Activated T-cell treated with anti-CD3 and anti-CD28 coated beads, Interleukin-2, amount 50 U/mL, for 72 hours (primary cell): Measurements from ENCODE around the gene SCFD2. TPM values are rescaled to one million over a fixed set of nuclear protein-coding genes. Genes with fewer than 3 reads are reported as not detected.
A peak's percentile ranks its signal among the peaks of the same experiment; 100 is the strongest.

ENCODE experiments used
- ATAC-seq, 2 donors: fragments of 150-1000 bp; cut with Tn5 transposase; replicated peaks in 1 of 2; 2 replicates each; pipeline ENCODE4 v1.10.0; 2021; ENCODE audit warnings: moderate library complexity in 2 of 2, mild to moderate bottlenecking in 1 of 2
- DNase-seq, 2 donors: peaks; one replicate each; pipeline ENCODE4 v3.0.0; 2021 to 2022; ENCODE audit warnings: mixed read lengths in 1 of 2
- H3K27ac Mint-ChIP-seq: one replicate; pipeline ENCODE4 v1.8.0; 2022; ENCODE audit warnings: mild to moderate bottlenecking, moderate library complexity, mixed read lengths
- H3K27me3 Mint-ChIP-seq: one replicate; pipeline ENCODE4 v1.8.0; 2022; ENCODE audit warnings: low read depth, mixed read lengths
- H3K36me3 Mint-ChIP-seq, 2 donors: one replicate each; pipeline ENCODE4 v1.8.0; 2022; ENCODE audit warnings: mixed read lengths in 2 of 2, mild to moderate bottlenecking in 1 of 2; ENCODE audit not compliant: insufficient read depth in 2 of 2
- H3K4me1 Mint-ChIP-seq: one replicate; pipeline ENCODE4 v1.8.0; 2022; ENCODE audit warnings: low read depth, mixed read lengths
- H3K4me3 Mint-ChIP-seq, 2 donors: one replicate each; pipeline ENCODE4 v1.8.0; 2022; ENCODE audit warnings: mild to moderate bottlenecking in 2 of 2, mixed read lengths in 2 of 2, moderate library complexity in 2 of 2
- H3K9me3 Mint-ChIP-seq, 2 donors: one replicate each; pipeline ENCODE4 v1.8.0; 2022; ENCODE audit warnings: mixed read lengths in 2 of 2
- total RNA-seq, 2 donors: library from RNA; stranded (reverse); gene quantifications; one replicate each; pipeline ENCODE4 v1.2.3, GENCODE V29; 2022

Gene SCFD2
- total RNA-seq, 2 donors from 2014 or later, result 15.5 to 17.6 TPM

DNA sequence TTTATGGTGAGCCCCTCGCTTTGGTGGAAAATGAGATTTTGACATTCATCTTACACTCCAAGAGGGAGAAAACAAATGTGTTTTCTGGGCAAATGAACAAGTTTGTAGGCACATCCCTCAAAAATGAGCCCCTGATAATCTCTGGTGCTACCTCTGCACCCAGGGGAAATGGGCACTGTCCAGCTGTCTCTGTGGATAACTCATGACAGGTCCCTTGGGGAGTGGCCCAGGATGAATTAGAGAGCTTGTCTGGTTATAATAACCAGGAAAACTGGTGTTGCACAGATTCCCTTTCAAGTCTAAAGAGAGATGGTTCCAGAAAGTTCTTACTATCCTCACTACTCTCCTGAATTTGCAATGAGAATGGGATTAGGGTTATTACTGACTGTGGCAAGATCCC lies 496.2 kb downstream of the SCFD2 start:
- Mint-ChIP-seq H3K4me3 (no peak overlapping the region), H3K27me3 (no peaks in the 10 kb centered on the region), H3K9me3 (no peaks in the 10 kb centered on the region), H3K36me3 (peaks cover 4 to 10% of the 10 kb centered on the region in 2 donors), H3K4me1 (no peaks in the 10 kb centered on the region), H3K27ac (no peak overlapping the region)
- no peak for DNase-seq
- no peak for ATAC-seq

DNA sequence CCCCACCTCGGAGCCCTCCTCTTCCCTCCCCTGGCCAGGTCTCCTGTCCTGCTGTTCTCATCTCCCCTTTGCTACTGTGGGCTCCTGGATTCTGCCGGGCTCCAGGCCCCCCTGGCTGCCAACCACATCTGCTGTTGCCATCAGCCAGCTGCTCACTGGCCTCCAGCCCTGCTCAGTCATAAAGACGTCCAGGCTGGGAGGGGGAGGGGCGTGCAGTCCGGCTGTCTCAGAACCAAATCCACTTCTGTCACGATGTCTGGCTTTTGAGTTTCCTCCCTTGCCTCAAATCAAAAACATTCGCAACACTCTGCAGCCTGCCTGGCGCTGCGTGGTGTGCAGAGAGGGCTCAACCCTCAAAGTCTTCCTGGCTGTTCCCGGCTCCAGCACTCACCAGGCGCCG lies 496.7 kb downstream of the SCFD2 start:
- H3K4me1 Mint-ChIP-seq, result no peaks in the 10 kb centered on the region
- no peak for DNase-seq
- peaks cover 4 to 10% of the 10 kb centered on the region in 2 donors for H3K36me3 Mint-ChIP-seq
- ATAC-seq, result no peak
- no peak overlapping the region for H3K27ac Mint-ChIP-seq
- no peak overlapping the region for H3K4me3 Mint-ChIP-seq
- H3K9me3 Mint-ChIP-seq, result no peaks in the 10 kb centered on the region
- H3K27me3 Mint-ChIP-seq, result no peaks in the 10 kb centered on the region

DNA sequence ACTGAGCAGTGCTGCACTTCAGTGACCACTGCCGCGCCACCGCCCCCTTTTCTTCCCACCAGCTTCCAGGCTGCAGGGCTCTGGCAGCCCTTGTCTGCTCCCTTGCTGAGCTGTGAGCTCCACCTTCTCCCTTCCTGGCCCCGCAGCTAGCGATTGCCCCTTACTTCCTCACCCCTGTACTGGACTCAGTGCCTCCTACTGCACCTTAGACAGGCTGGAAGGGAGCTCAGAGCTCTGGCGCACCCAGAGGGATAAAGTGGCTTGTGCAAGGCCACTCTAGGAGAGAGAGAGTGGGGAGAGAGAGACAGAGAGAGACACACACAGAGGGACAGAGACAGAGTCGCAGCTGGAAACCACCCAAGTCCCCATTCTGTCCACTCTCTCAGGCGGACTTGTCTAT lies 497.7 kb downstream of the SCFD2 start:
- H3K4me1 Mint-ChIP-seq, result no peaks in the 10 kb centered on the region
- no peaks in the 10 kb centered on the region for H3K9me3 Mint-ChIP-seq
- peaks cover 5% of the 10 kb centered on the region for H3K27me3 Mint-ChIP-seq
- ATAC-seq (no peak), DNase-seq (no peak)
- H3K36me3 Mint-ChIP-seq, result peaks cover 4 to 8% of the 10 kb centered on the region in 2 donors
- no peak overlapping the region for H3K27ac Mint-ChIP-seq
- no peak overlapping the region for H3K4me3 Mint-ChIP-seq

DNA sequence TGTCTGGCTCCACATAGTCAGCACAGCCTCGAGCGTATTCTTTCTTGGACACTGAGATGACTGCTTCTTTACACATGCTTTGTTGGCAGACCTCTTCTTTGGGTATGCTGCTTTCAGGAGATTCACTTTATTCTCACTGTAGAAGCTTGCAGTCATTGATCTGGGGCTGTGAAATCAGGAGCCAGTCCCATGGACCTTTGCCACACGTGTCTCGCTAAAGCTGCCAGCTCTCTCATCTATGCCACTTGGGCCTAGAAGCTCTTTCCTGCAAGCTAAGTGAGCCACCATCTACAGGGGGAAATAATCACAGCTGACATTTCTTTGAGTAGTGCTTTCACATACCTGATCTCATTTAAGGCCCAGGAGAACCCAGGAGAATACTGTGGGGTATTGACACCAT lies 498.7 kb downstream of the SCFD2 start:
- no peaks in the 10 kb centered on the region for H3K4me1 Mint-ChIP-seq
- ATAC-seq (no peak), DNase-seq (no peak)
- H3K27me3 Mint-ChIP-seq, result peaks cover 11% of the 10 kb centered on the region
- H3K36me3 Mint-ChIP-seq, result peaks cover 4 to 6% of the 10 kb centered on the region in 2 donors
- no peaks in the 10 kb centered on the region for H3K9me3 Mint-ChIP-seq
- no peak overlapping the region for H3K27ac Mint-ChIP-seq
- no peak overlapping the region for H3K4me3 Mint-ChIP-seq

DNA sequence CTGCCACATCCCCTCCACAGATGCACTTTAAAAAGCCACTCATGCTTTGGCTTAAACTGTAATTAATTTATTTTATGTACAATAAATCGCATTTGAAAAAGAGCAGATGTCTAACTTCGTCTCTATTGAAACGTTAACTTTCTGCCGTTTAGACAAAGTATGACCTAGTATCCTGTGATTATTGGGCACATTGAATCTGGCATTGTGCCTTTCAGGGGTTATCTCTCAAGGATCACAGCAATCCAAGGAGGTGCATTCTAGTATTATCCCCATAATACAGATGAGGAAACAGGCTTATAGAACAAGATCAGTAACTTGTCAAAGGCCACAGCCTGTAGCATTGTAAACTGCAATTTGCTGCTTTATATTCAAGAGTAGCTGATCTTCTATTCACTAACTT lies 499.1 kb downstream of the SCFD2 start:
- Mint-ChIP-seq H3K9me3 (no peaks in the 10 kb centered on the region), H3K27ac (no peak overlapping the region), H3K36me3 (peaks cover 4 to 6% of the 10 kb centered on the region in 2 donors), H3K27me3 (peaks cover 11% of the 10 kb centered on the region), H3K4me3 (no peak overlapping the region), H3K4me1 (peaks cover 1% of the 10 kb centered on the region)
- ATAC-seq, result no peak
- DNase-seq, result no peak

DNA sequence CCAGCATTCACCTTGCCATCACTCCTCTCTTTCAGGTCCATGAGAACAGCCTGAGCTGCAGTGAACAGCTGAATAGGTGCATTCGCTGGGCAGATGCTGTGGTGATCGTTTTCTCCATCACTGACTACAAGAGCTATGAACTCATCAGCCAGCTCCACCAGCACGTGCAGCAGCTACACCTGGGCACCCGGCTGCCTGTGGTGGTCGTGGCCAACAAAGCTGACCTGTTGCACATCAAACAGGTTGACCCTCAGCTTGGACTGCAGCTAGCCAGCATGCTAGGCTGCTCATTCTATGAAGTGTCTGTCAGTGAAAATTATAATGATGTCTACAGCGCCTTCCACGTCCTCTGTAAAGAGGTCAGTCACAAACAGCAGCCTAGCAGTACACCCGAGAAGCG lies 500.6 kb downstream of the SCFD2 start:
- no peak overlapping the region for H3K4me3 Mint-ChIP-seq
- no peak overlapping the region for H3K27ac Mint-ChIP-seq
- H3K4me1 Mint-ChIP-seq, result peaks cover 15% of the 10 kb centered on the region
- ATAC-seq (no peak), DNase-seq (no peak)
- H3K36me3 Mint-ChIP-seq, result peaks cover 1% of the 10 kb centered on the region in 2 donors
- peaks cover 25% of the 10 kb centered on the region for H3K27me3 Mint-ChIP-seq
- H3K9me3 Mint-ChIP-seq, result no peaks in the 10 kb centered on the region

DNA sequence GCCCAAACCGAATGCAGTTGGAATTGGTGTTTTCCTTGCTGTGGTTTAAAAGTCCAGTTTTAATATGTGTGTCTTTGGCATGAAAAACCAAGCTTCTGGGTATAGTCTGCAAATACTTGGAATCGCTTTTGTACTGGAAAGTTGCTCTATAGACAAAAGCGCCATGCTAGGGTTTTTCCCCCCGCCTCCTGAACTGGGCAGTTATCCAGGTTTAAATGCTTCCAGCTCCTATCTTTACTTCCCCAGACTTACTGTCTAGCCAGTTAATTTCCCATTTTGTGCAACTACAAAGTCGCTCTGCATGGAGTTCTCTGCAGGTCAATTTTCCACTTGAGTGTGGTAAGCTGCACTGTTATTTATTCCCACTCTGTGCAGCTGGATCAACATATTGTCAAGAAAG lies 501.1 kb downstream of the SCFD2 start:
- DNase-seq (no peak), ATAC-seq (no peak)
- no peak overlapping the region for H3K27ac Mint-ChIP-seq
- no peak overlapping the region for H3K4me3 Mint-ChIP-seq
- H3K9me3 Mint-ChIP-seq, result no peaks in the 10 kb centered on the region
- peaks cover 31% of the 10 kb centered on the region for H3K27me3 Mint-ChIP-seq
- peaks cover 1% of the 10 kb centered on the region in 2 donors for H3K36me3 Mint-ChIP-seq
- H3K4me1 Mint-ChIP-seq, result peaks cover 17% of the 10 kb centered on the region

DNA sequence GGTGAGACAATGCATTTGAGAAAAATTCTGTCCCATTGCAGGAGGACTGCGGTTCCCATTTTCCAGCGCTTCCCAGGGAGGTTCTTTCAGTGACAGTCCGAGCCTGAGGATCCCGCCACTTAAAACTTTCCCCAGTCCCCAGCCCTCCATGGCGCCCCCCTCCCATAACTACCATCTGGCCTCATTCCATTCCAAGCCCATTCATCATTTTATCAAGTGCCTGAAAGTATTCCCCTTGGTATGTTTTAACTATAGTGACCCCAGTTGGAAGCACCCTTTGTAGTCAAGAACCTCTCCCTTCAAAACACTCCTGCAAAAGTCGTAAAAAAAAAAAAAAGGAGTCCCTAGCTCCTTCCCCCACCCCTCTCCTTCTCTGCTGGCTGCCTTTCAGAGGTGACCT lies 502.5 kb downstream of the SCFD2 start:
- peaks cover 17% of the 10 kb centered on the region for H3K4me1 Mint-ChIP-seq
- no peak overlapping the region for H3K27ac Mint-ChIP-seq
- ATAC-seq, result no peak
- peaks cover 5% of the 10 kb centered on the region in 2 donors for H3K36me3 Mint-ChIP-seq
- H3K27me3 Mint-ChIP-seq, result peaks cover 43% of the 10 kb centered on the region
- no peak for DNase-seq
- peaks cover 0 to 3% of the 10 kb centered on the region in 2 donors for H3K9me3 Mint-ChIP-seq
- peak overlapping the region in 1 of 2 donors; percentile 39 for H3K4me3 Mint-ChIP-seq

DNA sequence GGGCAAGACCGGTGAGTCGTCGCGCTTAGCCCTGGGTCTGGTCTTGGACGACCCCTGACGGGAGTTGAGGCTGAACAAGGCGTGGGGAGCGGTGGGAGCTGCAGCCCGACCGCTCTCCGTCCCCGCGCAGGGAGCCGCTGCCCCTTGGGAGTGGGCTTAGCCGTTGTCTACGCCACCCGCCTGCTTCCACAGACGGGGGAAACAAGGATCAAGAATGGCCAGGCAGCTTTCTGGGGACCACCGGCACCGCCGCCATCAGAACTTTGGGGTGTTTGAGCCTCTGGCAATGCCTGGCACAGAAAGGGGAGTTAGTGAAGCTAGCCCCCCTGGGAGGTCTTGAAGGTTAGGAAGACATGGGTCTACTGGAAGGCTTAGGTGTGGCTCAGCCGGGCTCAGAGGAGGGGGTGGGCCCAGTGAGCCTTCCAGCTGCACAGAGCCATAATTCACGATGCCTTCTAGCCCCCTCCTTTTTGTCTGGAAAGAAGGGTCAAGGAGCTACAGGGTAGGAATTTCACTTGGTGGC lies 503.2 kb downstream of the SCFD2 start:
- no peak for ATAC-seq
- peaks cover 43% of the 10 kb centered on the region for H3K27me3 Mint-ChIP-seq

DNA sequence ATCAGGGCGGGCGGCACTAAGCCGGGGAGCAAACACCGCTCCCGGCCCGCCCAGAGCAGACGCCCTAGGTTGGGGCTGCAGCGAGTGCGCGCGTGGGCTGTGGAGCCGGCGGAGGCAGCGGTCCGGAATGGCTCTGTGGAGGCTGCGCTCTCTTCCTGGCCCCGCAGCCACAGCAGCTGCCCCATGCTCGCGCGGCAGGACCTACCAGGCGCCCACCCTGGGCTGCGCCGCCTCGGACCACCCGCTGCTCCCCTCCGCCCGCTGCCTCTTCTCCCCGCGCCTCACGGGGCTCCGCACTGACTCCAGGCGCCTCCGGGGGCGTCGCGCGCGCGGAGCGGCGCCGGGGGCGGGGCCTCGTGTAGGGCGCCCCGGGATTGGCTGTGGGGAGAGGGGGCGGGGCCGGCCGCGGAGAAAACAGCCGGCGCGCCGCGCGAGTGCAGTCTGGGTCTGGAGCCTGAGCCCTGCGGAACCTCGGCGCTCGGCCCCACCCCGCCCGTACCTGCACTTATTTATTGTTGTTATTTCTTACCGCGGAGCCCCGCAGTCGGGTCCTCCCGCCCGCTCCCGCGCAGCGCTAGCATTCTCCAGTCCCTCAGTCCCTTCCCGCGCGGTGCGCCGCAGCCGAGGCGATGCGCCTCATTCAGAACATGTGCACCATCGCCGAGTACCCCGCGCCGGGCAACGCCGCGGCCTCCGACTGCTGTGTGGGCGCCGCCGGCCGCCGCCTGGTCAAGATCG lies 503.8 kb downstream of the SCFD2 start, which contains the start of gene RASL11B:
Gene RASL11B, plus strand, starts transcription at position 439 of the 738 bp plus-strand sequence. Its CDS starts 191 bp downstream, at position 630.
- H3K9me3 Mint-ChIP-seq, result peaks cover 0 to 3% of the 10 kb centered on the region in 2 donors
- ATAC-seq (peak; percentile 98), DNase-seq (peak; percentile 88 to 90)
- H3K27me3 Mint-ChIP-seq, result peaks cover 49% of the 10 kb centered on the region
- peak within 1 kb of the TSS; percentile 86 to 89 for H3K4me3 Mint-ChIP-seq
- H3K27ac Mint-ChIP-seq, result no peak within 1 kb of the TSS
- H3K36me3 Mint-ChIP-seq, result peaks cover 5% of the 10 kb centered on the region in 2 donors
- peaks cover 19% of the 10 kb centered on the region for H3K4me1 Mint-ChIP-seq

More for the DNA sequence above, 503.2 kb downstream of the SCFD2 start:
- Mint-ChIP-seq H3K9me3 (peaks cover 0 to 3% of the 10 kb centered on the region in 2 donors), H3K4me3 (peak overlapping the region; percentile 86 to 89), H3K4me1 (peaks cover 17% of the 10 kb centered on the region), H3K27ac (no peak overlapping the region), H3K36me3 (peaks cover 5% of the 10 kb centered on the region in 2 donors)
- DNase-seq, result no peak

DNA sequence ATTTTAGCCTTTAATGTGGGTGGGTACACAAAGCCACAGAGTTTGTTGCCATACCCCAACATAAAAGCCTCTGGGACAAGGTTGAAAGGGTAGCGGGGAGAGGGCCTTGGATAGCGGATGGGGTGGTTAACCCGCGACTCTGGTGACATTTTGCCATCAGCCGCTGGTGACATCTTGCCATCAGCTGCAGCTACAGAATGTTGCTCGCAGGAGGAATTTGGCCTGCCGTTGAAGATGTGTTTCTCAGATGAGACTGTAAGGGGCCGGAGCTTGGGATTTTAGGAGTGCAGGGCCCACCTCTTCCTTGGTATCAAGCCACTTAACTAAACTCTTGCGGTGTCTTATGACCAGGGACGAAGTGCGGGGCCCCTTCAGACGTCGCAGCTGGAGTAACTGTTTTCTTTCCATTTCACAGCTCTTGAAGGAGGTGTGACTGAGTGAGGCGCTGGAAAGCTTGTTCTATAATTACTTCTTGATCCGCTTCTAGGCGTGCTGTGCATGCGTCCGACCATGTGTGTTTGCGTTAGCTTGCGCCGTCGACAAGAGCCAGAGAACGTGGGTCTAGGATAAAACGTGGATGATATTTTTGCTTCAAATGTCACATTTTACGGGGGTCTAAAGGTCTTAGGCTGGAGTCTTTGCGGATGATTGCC lies 504.6 kb downstream of the SCFD2 start:
- ATAC-seq (no peak), DNase-seq (no peak)
- Mint-ChIP-seq H3K36me3 (peaks cover 5% of the 10 kb centered on the region in 2 donors), H3K4me1 (peaks cover 24% of the 10 kb centered on the region), H3K27me3 (peaks cover 51% of the 10 kb centered on the region), H3K4me3 (peak overlapping the region; percentile 86 to 89), H3K9me3 (peaks cover 0 to 3% of the 10 kb centered on the region in 2 donors), H3K27ac (no peak overlapping the region)

DNA sequence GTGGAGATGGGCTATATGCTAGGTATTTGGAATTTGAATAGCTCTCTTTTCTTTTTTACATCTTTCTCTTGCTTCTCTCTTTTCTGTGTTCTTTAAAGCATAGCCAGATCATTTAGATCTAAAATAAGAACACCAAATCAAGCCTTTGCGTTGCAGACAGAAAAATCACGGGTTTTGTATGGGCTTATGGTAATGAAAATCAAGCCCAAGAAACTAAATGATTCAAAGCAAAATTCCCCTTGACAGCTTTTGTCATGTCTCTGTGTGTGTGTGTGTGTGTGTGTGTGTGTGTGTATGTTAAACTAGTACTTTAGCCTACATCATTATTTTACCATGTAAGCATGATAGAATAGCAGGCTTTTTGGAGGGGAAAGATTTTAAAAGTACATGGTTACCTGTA lies 505.5 kb downstream of the SCFD2 start:
- Mint-ChIP-seq H3K36me3 (peaks cover 4 to 5% of the 10 kb centered on the region in 2 donors), H3K27ac (no peak overlapping the region), H3K9me3 (peaks cover 0 to 3% of the 10 kb centered on the region in 2 donors), H3K27me3 (peaks cover 51% of the 10 kb centered on the region), H3K4me1 (peaks cover 24% of the 10 kb centered on the region), H3K4me3 (peak overlapping the region in 1 of 2 donors; percentile 89)
- DNase-seq, result no peak
- no peak for ATAC-seq

DNA sequence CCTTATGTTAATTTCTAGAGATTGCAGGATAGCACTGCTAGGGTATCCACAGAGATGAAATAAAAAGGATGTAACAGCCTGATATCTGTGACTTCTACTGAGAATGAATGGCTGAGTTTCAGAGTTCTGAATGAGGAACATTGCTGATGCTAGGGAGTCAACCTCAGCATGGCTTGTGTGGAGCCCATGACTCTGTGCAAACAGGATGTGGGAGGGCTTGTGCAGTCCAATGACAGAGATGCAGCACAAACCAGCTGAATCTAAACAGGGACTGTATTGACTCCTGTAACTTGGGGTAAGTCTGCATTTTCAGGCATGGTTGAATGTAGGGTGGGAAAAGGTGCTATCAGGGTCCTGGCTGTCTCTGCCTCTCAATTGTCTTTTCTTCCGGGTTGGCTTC lies 509.1 kb downstream of the SCFD2 start:
- Mint-ChIP-seq H3K4me3 (no peak overlapping the region), H3K36me3 (peaks cover 4% of the 10 kb centered on the region in 2 donors), H3K27me3 (peaks cover 40% of the 10 kb centered on the region), H3K4me1 (peaks cover 23% of the 10 kb centered on the region), H3K9me3 (peaks cover 0 to 3% of the 10 kb centered on the region in 2 donors), H3K27ac (no peak overlapping the region)
- no peak for DNase-seq
- peak; percentile 49 to 75 for ATAC-seq
